Measurements from ENCODE around the gene TAS2R41. TPM values are rescaled to one million over a fixed set of nuclear protein-coding genes. Genes with fewer than 3 reads are reported as not detected.

TAS2R41 gene
- total and polyA plus RNA-seq, 2 of the 13 experiments (the other 11 are each of a cell fraction or from before 2014, with no cell fraction given) = not detected

GRCh38 chr7:143458263-143458662, 19.4 kb upstream of the TAS2R41 start:
- TF ChIP-seq SP2 (CRISPR knock-in tag; IDR thresholded peaks at IDR 0.05) (no peak), TCF7 (IDR thresholded peaks at IDR 0.05; ENCODE audit: low read depth) (no peak), SMAD3 (CRISPR knock-in tag; IDR thresholded peaks at IDR 0.05) (no peak), RARG (CRISPR knock-in tag; IDR thresholded peaks at IDR 0.05; ENCODE audit: low read depth) (no peak), ARNT (IDR thresholded peaks at IDR 0.05) (no peak), ZNF782 (CRISPR knock-in tag; IDR thresholded peaks at IDR 0.05; ENCODE audit: borderline replicate concordance) (no peak), ZBTB26 (CRISPR knock-in tag; IDR thresholded peaks at IDR 0.05; ENCODE audit: borderline replicate concordance) (no peak), BCLAF1 (IDR thresholded peaks at IDR 0.05) (no peak), ZNF550 (CRISPR knock-in tag; IDR thresholded peaks at IDR 0.05; ENCODE audit: borderline replicate concordance) (no peak), NR2F1 (CRISPR knock-in tag; IDR thresholded peaks at IDR 0.05) (no peak), NFKB2 (CRISPR knock-in tag; IDR thresholded peaks at IDR 0.05; ENCODE audit: borderline replicate concordance) (no peak), FOXC1 (CRISPR knock-in tag; IDR thresholded peaks at IDR 0.05; ENCODE audit: borderline replicate concordance) (no peak), GABPB1 (CRISPR knock-in tag; IDR thresholded peaks at IDR 0.05) (no peak), TEAD3 (CRISPR knock-in tag; optimal IDR thresholded peaks at IDR 0.05; ENCODE audit: borderline replicate concordance) (no peak)
- intact Hi-C loops (cut with micrococcal nuclease; ENCODE audit: unreplicated experiment) = no loop called here
- 5% methylated on average over 3 of the region's 3 CpGs for WGBS (ENCODE audit: low lambda C conversion rate)

More at GRCh38 chr7:143458263-143458662, 19.4 kb upstream of the TAS2R41 start:
- ChIA-PET CTCF (ENCODE audit: low intra/inter-chr PET ratio, low total read pairs) (no interaction called here), POLR2A (no interaction called here)
- Histone ChIP-seq H3K4me3 (replicated peaks in 1 of 3; ENCODE audit: insufficient read depth in 1 of 3, low read depth in 2 of 3, low read length in 3 of 3) (no peak overlapping the region), H2AFZ (ENCODE audit: low read length) (no peak overlapping the region), H4K20me1 (ENCODE audit: insufficient read depth, low read length) (no peaks in the 10 kb centered on the region), H3K4me2 (ENCODE audit: low read depth, low read length) (no peak overlapping the region), H3K4me1 (ENCODE audit: insufficient read depth, low read length) (no peaks in the 10 kb centered on the region), H3K36me3 (replicated peaks in 1 of 2; ENCODE audit: control insufficient read depth in 1 of 2, insufficient read depth in 2 of 2, low read length in 2 of 2) (no peaks in the 10 kb centered on the region), H3K27me3 (ENCODE audit: control insufficient read depth in 1 of 2, insufficient read depth in 2 of 2, low read length in 2 of 2) (no peaks in the 10 kb centered on the region), H3K9ac (ENCODE audit: insufficient read depth, low read depth, low read length) (no peak overlapping the region), H3K79me2 (ENCODE audit: insufficient read depth, low read length) (no peaks in the 10 kb centered on the region), H3K27ac (ENCODE audit: extremely low read length, insufficient read depth, low read length) (no peak overlapping the region), H3K9me3 (ENCODE audit: low read length) (no peaks in the 10 kb centered on the region; the same call in 1 of the 2 replicates)
- ATAC-seq (no peak), DNase-seq (ENCODE audit: low spot score) (no peak), FAIRE-seq (no peak)
- no TSS peak for BruUV-seq (replicated peaks)
- in situ Hi-C loops (cut with HindIII; ENCODE audit: extremely low pct_ligation_motif_present, low pct_unique_long_range_greater_than_20kb) = no loop called here
